Activated CD8-positive, alpha-beta memory T cell treated with anti-CD3 and anti-CD28 coated beads, Interleukin-2, amount 50 U/mL, for 1 hour (primary cell): ENCODE results near the gene SCFD2.
"Not testable (repeated sequence)": the region's sequence is repeated elsewhere in the genome, so short reads cannot be mapped to it uniquely, and the experiment has no call there.

ENCODE experiments used
- DNase-seq: peaks from one replicate; pipeline ENCODE4 v3.0.0-alpha.2; 2020; ENCODE audit errors: extremely low read depth

SCFD2 gene

DNA sequence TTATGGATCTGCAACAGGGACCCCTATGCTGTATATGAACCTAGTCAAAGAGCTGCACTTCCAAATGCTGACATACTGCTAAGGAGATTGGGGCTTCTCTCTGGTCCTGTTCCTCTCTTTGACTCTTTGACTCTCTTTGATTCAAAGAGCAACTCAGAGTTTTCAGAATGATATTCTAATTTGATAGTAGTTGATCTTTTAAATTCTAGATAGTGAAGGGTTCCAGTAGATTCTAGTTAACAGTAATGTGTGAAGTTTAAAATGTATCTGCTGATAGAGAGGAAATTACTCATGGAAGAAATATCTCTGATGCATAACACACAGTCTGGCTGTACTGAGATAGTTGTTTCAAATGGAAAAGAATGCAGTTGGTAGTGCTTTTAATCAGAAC is 264.7 kb downstream of the SCFD2 start:
- DNase-seq, result no peak

DNA sequence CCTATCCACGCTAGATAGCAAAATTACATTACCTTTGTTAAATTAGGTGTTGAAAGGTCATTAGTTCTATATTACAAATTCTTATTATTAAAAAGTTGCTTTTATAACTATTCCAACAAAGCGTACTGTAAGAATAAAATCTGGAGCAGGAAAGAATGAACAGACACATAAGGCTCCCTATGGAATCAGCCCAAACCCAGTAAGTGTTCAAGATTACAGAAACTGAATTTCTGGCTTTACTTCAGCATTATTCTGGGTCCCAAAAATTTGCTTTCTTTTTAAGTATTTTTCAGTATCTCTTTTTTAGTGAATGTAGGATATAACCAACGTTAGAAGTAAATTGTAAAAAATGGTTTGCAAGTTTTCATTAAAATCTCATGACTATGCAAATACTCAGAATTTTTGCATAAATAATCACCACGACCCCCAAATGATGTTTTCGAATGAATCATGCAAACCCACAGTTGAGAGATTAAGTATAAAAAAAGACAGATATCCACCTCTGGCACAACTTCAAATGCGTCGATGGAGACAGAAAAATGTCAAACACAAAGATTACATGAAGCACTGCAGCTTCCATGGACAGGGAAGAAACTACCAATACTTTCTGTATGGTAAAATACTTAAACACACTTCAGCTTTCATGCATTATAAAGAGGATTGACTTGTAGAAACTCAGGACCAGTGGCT is 265.2 kb downstream of the SCFD2 start:
- DNase-seq, result no peak

DNA sequence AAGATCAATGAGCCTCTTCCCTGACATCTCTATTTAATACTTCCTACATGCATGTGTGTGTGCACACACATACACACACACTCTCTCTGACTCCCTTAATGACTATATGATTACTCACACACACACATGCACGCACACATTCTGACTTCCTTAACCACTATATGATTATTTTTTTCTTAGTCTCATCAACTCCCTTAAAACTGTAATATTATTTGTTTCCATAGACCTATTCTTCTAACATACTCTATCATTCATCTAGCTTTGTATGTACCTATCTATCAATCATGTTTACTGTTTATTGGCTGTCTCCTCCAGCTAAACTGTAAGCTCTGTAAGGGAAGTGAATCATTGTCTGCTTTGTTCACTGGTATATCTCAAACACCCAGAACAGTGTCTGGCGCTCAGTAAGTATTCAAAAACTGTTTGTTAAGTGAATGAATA is 267.2 kb downstream of the SCFD2 start:
- no peak for DNase-seq

DNA sequence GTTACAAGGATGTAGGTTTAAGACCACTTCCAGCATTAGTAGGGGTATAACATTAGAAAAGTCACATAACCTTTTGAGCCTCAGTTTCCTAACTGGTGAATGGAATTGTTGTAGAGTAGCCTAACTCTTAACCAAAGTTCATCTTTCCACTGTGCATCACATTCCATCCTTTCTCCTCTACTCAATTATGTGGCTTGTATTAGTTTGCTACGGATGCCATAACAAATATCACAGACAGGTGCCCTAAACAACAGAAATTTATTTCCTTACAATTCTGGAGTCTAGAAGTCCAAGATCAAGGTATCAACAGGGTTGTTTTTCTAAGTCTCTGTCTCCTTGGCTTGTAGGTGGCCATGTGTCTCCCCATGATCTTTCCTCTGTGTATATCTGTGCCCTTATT is 271.8 kb downstream of the SCFD2 start:
- DNase-seq, result no peak

DNA sequence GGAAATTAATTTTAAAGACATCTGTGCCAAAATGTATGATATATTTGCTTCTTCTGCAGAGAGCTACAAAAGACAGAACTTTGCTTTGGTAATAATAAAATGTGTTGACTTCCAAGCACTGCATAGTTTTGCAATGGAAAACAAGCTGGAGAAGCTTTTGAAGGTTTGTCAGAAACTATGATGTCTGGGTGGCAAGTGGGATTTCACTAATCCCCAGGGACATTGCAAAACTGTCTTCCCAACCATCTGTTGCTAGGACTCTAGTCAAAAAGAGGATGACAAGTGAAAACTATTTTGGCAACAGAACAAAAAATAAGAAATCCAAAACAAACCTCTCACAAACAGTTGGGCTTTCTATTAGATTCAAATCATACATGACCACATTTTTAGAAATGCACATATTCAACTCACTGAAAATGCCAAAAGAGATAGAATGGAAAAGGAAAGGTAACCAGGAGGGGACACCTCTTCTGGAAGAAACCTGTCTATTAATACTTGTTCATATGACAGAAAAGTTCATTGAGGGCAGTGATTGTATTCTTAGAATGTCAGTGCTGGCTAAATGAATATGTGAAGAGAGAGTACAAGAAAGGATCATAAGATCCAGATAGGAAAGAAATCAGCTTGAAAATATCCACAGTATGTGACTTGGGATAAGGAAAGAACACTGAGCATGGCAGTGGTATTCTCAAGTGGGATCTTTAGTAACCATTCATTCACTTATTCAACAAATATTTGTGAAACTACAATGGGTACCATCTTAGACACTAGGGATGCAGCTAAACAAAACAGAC is 275.7 kb downstream of the SCFD2 start:
- no peak for DNase-seq

DNA sequence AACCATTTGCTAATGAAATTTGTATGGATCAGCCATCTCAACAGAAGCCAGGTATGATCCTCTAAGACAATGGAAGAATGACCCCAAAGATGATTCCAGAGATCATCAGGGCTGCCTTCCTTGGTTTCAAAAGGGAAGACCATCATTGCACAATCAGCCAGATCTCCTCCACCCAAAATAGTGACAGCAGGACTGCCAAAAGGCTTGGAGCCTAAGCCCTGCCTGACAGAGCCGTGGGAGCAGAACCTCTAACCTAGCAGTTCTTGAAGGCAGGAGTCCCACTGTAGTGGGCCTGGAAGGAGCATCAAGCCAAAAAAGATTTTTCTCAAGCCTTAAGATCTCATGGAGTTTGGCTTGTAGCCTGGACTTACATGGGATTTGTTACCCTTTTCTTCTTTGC is 277.7 kb downstream of the SCFD2 start:
- DNase-seq, result no peak

DNA sequence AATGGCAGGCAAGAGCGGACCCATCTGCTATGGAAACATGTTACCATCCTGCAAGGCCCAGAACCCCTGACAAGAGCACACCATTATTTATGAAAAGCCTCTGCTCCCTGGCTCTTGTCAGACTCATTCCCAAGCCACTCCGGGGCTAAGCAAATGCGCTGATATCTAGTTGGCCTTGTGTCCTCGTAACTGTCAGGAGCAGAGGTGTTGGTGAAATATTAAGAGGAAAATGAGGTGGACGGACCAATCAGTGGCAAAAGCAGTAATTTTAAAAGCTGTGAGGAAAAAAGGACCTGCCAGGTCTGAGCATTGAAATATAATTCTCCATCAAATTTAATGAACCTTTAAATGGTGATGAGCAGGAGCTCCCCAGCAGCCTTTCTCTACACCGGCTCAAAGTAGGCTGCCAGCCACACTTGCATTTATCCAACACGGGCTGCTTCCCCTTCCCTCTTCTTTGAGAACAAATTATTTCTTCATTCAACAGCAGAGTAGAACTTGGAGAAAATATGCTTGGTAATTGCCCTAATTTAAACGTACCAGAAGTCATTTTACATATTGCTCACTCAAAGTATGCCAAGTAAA is 289.4 kb downstream of the SCFD2 start:
- no peak for DNase-seq

DNA sequence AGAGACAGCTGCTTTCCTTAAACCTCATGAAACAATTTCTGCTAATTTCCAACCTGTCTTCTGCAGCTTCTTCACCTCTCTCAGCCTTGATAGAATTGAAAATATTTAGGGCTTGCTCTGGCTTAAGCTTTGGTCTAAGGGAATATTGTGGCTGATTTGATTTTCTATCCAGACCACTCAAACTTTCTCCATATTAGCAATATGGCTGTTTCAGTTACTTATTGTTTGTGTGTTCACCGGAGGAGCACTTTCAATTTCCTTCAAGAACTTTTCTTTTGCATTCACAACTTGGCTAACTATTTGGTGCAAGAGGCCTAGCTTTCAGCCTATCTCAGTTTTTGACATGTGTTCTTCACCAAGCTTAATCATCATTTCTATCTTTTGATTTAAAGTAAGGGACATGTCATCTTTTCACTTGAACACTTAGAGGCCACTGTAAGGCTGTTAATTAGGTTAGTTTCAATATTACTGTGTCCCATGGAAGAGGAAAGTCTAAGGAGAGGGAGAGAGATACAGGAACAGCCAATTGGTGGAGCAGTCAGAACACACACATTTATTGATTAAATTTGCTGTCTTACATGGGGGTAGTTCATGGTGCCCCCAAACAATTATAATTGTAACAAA is 290.6 kb downstream of the SCFD2 start:
- no peak for DNase-seq

DNA sequence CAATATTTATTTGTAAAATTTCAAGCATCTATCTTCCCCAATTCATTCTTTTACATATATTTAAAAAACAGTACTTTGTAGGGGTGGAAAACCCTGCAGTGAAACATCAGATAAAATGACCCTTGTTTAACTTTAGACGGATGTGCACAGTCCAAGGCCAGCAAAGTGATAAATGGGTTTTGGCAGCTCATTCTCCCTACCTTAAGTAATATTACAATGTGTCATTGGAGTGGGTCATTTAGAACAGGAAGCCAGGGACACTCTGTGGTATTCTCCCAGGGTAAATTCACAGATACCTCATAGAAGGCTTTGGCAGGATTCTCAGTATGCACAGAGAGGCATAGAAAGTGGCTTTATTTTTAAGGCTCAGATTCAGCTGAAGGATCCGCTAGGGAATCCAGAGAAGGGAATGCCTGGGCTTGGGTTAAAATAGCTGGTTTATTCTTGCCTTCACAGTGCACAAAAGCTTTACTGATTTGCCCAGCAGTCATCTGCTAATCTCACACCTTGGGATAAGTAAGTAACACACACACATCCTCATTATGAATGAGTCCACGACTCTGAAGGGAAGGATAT is 297.0 kb downstream of the SCFD2 start:
- DNase-seq, result no peak

DNA sequence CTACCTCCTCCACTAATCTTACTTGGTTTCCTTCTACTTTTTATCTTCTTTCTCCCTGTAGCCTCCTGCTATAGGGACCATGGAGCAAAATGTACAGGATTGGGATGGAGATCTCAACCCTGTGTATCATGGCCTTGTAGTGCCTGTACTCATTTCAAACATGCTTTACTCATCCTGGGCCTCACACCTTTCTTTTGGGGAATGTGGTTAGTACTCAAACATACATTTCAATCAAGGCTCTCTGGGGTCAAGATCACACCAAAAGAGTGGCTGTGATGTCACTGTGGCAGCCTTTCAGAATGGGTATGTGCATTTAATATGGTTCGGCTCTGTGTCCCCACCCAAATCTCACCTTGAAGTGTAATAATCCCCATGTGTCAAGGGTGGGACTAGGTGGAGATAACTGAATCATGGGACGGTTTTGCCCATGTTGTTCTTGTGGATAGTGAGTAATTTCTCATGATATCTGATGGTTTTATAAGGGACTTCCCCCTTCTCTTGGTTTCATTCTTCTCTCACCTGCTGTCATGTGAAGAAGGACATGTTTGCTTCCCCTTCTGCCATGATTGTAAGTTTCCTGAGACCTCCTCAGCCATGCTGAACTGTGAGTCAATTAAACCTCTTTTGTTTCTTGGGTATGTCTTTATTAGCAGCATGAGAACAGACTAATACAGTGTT is 298.6 kb downstream of the SCFD2 start:
- no peak for DNase-seq

DNA sequence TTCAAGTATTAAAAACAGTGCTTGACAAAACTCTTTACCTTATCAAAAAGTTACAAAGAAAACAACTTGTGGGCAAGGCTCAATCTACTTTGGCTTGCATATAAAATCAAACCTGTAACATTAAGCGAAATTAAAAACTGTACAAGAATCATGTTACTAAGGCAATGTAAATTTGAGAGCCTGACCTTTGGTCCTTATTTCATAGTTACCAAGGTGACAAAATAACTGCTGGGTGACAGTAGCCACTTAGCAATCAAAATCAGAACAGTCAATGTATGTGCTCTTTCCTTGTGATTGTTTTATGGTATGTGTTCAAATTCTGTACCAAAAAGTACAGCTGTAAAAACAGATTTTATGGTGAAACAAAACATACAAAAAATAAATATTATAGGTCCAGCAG is 299.7 kb downstream of the SCFD2 start:
- no peak for DNase-seq

DNA sequence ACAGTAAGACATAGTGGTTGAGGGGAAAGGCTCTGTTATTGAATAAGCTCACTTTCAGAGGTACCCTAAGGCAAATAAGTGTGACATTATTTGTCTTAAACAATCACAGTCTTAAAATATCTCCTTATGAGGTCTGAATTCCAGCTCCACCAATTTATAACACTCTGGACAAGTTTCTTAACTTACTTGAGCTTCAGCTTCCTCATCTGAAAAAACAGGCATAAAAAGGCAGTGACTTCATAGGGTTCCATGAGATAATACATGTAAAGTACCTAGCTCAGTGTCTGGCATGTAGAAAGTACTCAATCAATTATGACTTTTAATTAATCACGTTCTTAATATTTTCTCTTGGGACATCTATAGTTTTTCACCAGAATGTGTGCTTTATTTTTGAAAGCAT is 301.3 kb downstream of the SCFD2 start:
- DNase-seq, result no peak

DNA sequence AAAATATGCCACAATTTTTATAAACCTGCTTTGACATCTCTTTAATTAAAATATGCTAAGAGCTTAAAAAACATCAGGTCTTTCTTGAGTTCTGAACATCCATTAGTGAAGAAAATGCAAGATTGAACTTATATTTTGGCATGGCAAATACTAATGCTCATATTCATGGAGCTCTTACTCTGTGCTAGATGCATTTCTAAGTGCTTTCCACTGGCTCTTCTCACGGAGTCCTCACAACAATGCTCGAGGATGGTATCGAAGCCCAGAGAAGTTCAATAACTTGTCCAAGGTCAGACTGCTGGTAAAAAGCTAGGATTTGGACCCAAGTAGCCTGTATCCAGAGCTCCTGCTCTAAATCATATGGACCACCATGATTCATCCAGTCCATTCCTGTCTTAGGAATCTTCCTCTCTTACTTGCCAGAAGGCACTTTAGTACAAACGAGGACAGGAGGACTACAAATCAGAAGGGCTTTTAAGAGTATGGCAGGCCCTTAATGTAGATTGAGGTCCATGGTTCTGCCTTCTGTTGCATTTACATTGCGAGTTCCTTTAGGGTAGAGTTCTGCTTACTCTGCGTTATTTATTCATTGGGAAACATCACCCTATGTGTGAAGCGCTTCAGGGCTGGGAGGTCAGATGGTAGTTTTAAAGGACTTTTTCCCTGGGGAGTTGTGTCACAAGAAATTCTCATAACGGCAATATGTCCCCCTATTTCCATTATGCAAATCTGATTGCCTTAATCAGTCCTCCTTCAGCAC is 304.6 kb downstream of the SCFD2 start:
- no peak for DNase-seq

DNA sequence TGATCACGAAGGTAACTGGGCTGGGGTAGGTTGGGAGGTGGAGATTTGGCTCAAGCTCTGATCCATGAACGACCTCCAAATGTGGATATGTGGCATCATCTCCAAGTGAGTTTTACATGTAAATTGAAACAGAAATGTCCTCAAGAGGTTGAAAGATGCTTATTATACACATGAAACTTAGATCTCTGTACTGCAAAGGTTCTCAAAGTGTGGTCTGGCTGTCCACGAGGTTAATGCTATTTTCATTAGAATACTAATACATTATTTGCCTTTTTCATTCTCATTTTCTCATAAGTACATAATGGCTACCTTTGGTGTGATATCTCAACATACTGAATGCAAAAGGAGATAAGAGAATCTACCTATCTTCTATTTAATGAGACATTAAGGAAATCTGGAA is 305.6 kb downstream of the SCFD2 start:
- no peak for DNase-seq

DNA sequence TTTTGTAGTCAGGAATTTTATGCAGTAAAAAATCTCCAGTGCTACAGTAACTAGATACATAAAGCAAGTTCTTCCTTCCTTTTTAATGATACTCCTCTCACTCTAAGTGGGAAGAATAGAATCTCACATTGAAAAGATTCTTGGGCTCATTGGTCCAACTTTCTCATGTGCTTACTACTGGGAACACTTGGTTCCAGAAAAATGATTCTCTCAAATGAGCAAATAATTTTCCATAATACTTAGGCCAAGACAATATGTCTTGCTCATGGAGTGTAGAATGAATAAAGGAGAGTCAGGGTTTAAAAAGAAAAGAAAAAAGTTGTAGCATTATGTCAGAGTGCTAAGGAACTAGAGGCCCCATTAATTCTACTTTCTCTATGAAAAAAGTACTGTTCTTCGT is 306.0 kb downstream of the SCFD2 start:
- DNase-seq, result no peak

DNA sequence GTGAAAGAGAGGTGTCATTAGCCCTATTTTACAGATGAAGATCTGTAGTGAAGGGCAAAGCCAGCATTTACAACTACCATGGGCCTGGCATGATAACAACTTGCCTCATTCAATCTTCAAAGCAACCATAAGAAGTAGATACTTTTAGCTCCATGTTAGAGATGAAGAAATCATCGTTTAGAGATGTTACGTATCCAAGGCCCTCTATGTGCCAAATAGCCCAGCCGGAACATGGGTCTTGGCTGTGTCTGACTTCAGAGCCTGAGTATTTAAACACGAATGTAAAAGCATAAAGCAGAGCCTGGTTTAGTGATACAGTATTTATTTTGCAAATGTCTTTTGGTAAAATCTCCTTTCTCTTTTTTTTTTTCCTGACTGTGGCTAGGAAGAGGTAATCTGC is 306.6 kb downstream of the SCFD2 start:
- no peak for DNase-seq

DNA sequence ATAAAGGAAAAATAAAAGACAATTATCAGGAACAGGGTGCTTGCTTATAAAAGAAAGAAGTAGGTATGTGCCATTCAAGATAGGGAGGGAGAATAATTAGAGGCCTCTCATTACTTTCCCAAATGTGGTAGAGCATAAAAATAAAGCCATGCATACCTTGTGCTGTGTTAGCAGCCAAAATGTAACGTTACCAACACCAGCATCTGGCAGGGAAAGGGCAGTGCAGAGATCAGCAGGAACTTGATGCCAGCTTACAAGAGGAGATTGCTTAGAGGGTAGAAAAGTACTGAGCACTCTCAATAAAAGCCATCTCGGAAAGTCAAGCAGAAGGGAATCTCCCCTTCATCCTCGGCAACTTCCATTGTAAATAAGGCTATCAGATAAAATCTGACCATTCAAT is 308.2 kb downstream of the SCFD2 start:
- DNase-seq, result no peak

DNA sequence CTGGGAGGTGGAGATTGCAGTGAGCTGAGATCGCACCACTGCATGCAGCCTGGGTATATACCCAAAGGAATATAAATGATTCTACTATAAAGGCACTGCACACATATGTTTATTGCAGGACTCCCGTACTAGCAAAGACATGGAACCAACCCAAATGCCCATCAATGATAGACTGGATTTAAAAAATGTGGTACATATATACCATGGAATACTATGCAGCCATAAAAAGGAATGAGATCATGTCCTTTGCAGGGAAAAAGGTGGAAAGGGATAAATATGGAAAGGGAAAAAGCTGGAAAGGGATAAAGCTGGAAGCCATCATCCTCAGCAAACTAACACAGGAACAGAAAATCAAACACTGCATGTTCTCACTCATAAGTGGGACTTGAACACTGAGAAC is 308.8 kb downstream of the SCFD2 start:
- not testable (repeated sequence) for DNase-seq

DNA sequence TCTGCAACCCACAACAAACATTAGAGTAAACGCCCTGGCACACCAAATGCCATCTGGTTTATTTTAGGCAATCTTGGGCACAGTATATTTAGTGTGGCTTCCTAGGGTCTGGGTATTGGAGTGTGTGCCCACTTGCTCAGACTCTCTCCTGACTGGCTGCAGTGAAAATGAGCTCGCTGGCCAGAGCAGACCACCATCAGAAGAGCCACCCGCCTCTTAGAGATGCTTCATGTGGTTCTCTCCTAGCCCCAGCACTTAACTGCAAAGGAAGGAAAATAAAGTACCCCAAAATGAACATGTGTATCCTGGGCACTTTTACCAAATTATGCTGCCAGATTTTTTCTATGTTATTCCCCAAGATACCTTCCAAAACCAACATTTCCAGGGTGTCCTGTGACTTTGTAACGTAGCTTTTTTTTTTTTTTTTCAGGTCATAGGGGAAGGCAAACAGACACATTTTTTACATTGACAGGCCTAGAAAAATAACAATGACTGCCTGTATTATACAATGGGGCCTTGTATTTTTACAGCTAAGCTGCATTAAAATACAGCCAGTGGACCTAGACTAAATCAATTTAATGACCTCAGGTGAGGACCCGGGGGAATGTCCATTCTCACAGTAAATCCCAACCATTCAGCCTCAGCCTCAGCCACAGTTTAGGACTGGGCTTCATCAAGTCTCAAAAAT is 310.0 kb downstream of the SCFD2 start:
- no peak for DNase-seq

DNA sequence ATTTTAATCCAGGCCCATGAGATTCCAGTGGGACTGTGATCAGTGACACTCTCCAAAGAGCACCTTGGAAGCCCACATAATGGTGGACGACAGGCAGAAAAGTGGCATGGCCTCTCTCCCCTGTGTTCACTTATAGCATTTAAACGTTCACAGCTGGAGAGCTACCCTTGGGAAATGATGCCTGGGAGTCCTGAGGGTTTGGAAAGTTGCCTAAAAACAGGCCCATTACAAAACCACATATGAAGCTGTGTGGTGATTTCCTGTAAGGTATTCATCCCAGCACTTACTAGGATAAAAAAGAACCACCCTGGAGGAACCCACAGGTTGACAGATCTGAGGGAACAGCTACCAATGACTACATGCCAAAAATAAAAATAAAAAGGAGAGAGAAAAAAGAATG is 310.6 kb downstream of the SCFD2 start:
- DNase-seq, result no peak
